NCI-H446 treated with DMSO at 0.1 percent for 48 hours (cell line): ENCODE data around the gene RNF157.

ENCODE experiments used
- DNase-seq: peaks from one replicate; lab custom pipeline; 2025; lab: John Stamatoyannopoulos, UW

RNF157 gene

DNA sequence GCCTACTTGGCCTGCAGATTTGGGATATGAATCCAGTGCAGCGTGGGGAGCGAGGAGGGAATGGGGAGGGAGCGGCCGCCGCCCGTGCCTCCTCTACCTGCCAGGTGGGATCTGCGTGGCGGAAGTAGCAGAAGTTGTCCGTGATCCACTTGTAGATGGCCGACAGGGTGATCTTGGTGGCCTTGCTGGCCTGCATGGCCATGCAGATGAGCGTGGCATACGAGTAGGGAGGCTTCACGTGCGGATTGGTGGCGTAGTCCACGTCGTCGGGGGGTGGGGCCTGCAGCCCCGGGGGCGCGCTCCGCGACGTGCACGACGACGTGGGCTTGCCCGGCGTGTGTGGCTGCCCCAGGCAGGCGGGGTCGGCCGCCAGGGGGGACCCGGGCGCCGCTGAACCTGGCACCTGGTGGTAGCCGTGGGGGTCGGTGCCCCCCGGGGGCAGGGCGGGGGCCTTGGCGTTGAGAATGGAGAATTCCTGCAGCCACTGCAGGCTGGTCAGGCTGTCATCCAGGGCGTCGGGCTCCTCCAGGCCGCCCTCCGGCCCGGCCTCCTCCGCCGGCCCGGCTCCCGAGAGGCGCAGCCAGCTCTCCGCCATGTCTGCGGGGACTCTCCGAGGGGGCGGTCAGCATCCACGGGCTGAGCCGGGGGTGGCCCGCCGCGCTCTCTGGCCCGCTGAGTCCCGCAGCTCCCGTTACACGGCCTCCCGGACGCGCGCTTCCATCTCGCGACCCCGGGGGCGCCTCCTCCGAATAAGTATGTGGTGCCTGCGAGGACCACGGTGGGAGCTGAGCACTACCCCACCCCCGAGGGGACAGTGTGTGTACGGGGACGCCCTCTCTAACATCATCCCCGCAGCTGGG is 100.3 kb downstream of the RNF157 start:
- DNase-seq, result no peak

GRCh38 chr17:76138896-76139752 is 101.2 kb downstream of the RNF157 start:
- no peak for DNase-seq

- DNase-seq, result no peak
These were observed 101.9 kb downstream of the RNF157 start for GRCh38 chr17:76138234-76138895.

GRCh38 chr17:76137351-76138233 is 102.7 kb downstream of the RNF157 start:
- DNase-seq, result no peak

DNA sequence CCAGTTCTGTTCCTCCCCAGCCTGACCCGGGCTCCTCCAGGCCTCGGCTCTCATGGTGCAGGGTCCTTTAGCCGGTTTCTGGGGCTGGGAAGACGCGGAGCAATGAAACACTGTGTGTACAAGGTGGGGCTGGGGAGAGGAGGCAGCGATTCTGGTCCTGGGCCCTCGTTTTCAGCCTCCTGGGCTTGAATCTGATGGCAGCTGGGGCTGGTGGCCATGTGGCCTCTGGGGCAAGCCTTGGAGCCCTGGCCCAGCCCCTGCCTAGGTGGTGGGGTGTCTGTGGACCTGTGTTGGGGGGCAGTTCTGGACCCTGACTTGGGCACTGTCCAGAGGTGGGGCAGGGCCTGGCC is 103.3 kb downstream of the RNF157 start:
- no peak for DNase-seq

DNA sequence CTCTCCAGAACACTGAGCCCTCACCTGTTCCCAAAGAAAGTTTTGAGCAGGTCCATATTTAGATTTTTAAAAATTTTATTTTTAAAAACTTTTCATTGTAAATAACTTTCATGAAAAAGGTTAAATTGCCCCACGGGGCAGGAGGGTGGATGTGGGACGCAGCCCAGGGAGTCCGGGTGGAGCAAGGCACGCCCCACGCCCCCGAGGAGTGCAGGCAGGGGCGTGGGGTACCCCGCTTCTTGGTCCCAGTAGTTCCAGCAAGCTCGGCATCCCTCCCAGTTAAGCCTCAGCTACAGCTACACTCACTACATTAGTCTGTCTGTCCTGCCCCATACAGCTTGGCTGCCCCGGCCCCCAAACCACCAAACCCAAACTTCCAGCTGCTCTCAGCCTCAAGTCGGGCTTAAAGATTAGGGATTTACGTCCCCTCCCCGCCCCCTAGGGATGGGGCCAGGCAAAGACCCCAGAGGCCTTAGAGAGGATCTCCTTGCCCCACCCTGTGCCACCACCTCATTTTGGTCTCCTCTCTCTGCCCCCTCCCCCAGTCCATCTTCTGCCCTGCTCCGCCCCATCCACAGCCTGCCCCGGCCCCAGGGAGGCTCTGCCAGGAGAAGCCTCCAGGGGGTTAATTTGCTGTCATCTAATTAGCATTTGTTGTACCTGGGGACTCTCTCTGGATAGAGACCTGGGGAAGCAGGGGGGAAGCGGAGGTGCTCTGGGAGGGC is 103.9 kb downstream of the RNF157 start:
- DNase-seq, result no peak

- DNase-seq, result no peak
These were observed 104.5 kb downstream of the RNF157 start for GRCh38 chr17:76135810-76136188.

DNA sequence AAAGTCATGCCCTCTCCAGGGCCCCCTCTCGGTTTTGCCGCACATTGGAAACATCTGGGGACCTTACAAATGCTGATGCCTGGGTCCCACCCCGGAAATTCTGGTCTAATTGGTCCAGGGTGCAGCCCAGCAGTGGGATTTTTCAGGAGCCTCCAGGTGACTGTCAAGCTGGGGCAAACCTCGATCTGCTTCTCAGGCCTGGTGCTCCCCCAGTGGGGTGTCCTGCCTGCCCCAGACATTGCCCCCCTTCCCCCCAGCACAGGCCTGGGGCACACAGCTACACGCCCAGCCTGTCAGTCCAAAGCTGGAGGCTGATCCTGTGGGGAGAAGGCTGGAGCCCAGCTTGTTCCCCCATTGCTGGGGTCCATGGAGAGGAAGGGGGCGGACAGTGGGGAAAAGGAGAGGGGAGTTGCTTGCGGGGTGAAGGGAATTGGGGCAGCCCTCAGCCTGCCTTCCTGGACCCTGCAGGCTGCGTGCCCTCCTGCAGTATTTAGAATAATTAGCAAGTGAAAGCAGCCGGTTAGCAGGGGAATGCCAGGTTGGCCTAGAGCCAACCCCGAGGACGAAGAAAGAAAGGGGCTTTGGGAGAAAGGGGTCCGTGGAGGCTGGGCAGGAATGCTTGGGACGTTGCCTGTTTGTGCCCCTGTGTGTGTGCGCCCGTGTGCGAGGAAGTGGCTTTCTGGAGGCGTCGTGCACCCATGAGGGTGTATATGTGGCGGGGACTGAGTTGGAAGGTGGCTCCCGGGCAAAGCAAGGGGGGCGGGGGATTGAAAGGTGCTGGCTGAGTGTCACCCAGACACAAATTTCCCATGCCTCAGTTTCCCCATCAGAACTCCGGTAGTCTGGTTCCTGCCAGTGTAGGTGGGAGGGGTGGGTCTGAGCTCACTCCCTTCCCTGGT is 105.1 kb downstream of the RNF157 start:
- DNase-seq, result no peak

DNA sequence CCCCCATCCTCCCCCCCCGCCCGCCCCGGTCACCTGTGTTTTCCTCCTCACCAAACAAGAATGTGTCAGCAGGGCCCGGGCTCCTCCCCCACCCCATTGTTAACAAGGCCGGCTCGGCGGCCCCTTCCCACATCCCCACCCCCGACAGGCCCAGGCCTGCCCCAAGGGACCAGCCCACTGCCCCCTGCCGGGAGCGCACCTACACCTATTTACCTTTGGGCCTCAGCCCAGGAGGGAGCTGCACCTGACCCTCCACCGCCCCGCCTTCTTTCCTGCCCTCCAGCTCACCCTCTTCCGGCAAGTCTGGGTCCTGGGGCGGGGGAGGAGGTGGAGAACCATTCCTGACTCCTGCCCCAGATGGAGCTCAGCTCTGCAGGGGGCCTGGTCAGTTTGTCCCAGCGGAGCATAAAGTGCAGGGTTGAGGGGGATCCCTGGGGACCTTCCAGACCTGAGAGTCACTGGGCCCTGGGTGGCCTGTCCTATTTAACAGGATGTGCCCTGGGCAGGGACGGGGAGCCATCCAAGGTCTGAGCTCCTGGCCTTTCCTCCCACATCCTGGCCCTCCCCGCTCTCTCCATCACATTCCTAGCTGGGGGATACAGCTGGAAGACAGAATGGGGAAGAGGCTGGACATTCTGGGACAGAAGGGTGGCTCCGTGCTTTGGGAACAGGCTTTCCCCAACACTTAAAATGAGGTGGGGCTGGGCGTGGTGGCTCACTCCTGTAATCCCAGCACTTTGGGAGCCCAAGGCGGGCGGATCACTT is 107.5 kb downstream of the RNF157 start:
- DNase-seq, result no peak

DNA sequence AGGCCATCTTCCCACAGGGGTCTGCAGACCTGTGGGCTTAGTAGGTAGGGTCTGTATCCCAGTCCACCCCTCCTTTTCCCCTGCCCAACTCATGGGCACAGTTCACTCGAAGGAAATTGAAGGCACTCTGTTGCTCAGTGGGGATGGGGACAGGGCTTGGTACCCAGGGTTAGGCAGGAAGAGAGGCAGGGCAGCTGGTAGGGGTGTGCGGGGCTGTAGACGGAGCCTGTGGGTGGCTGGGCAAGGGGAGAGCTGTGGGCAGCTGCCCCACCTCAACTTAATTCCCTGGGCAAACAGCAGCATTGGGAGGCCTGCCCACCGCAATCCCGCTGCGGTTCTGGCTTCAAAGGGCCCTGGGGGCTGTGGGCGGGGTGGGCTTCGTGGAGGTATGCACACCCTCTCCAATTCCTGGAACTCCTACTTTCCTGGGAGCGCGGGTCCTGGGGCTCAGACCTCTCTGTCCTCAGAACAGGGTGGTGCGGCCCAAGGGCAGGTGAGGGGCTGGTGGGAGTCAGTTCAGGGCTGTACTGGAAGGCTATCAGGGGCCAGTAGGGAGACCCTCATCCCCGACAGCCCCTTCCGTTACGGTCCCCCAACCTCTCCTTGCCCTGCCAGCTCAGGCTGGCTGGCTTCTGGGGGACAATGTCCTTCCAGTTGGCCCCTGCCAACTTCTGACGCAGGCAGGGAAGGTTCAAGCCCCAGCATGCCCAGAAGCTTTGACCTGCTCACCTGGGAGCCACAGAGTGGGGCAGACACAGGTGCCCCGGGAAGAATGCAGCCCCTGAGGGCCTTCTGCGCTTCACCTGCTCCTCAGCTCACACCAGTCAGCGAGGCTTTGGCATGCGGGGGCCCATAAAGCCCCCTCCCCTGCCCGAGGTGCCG is 108.4 kb downstream of the RNF157 start:
- DNase-seq, result no peak

- no peak for DNase-seq
These were observed 109.1 kb downstream of the RNF157 start for GRCh38 chr17:76131051-76131691.

DNA sequence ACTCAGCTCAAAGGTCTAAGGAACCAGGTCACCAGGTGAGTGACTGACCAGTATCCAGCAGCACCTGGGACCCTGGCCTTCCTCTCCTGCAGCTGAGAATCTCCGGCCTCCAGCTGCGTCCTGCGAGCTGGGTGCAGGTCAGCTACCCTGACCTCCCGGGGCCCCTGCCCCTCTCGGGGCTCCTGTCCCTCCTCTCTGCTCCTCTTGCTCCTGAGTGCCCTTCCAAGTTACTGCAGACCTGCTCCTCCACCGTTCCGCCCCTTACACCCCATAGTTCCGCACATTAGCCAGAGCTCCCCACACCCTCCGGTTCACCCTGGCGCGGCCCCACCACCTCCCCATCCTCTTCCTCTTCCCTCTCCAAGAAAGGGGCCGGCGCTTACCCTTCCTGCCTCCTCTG is 109.8 kb downstream of the RNF157 start:
- no peak for DNase-seq

DNA sequence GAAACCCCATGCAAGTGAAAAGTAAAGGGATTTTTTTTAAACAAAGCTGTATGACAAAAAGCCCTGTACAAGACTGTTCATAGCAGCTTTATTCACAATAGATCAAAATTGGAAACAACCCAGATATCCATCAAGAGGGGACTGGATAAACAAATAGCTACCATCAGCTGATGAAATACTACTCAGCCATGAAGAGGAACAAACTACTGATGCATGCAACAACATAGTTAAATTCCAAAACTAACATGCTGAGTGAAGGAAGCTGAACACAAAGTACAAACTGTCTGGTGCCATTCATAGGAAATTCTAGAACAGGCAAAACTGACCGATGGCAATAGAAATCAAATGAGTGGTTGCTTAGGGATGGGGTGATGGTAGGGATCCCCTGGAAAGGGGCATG is 114.4 kb downstream of the RNF157 start:
- DNase-seq, result no peak

GRCh38 chr17:76125391-76125675 is 115.0 kb downstream of the RNF157 start:
- DNase-seq, result no peak

DNA sequence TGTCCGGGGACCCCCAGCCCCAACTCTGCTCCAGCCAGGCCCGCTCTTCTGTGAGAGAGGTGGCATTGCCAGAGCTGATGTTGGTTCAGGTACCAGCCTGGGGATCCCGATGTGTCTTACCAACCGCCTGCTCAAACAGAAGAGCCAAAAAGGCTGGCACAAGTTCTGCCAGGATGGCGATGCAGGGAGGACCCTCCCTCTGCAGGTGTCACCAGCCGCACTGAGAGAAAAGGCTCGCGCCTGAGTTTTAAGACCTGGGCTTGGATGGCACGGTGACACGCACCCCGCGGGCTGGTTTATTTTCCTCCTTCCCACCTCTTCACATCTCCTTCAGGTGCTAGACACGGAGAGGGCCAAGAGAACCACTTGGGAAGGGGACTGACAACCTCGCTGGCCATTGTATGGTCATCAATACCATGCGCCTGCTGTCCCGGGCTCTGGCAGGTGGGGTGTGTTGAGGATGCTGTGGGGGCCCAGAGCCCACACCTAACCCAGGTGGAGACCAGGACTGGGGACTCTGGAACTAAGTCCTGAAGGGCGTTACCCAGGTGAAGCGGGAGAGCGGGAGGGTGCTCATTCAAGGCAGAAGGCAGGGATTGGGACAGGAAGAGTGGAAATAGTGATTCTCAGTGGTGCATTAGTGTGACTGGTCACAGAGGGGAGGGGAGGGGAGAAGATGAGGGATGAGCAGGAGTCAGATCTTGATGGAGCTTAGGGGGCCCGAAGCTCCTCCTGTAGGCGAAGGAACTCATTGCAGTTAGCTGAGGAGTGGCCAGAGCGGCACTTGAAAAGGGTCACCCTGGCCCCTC is 115.5 kb downstream of the RNF157 start:
- no peak for DNase-seq

DNA sequence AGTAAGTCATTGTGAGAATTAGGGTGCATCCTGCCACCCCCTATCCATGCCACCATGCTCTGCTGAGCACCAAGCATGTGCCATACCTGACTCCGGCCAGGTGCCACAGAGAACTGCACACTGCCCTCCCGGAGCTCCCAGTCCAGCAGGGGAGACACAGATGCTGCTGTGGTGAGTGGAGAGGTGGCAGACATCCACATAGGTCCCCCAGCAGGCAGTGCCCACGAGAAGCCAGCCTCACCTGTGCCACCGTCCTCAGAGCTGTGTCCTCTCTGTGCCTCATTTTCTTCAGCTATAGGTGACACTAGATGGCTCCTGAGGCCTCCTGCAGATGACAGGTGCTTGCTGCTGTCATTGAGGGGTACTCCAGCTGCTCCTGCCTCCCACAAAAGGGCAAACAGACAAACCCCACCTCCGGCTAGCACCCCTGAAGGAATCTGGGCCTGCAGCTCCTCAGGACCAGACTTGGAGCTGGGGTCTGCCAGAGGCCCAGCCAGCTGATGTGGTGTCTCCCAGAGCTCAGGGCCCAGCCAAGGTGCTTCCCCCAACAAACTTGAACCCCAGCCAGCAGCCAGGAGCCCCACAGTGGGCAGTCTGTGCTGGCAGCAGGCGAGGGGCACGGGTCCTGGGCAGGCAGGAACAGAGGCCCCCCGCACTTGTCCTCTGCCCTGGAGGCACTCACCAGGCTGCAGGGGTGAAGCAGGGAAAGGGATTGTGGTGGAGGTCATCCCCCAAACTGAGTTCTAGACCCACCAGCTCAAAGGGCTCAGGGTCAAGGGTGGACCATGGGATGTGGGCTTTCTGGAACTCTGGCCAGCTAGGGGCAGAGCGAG is 116.3 kb downstream of the RNF157 start:
- DNase-seq, result no peak
